ENCODE measurements around the gene MGMT. TPM values are rescaled to one million over a fixed set of nuclear protein-coding genes. Genes with fewer than 3 reads are reported as not detected.

The MGMT gene
- total and polyA plus RNA-seq, 9 of the 15 experiments (the other 6 are each of a cell fraction or from before 2014, with no cell fraction given), result 0.03 to 0.29 (median 0.11) TPM; not detected in 4

- WGBS (ENCODE audit: insufficient coverage, low coverage, missing lambda C conversion rate), result 0% methylated on average over 7 of the region's 7 CpGs
- in situ Hi-C loops (cut with MboI), result no loop called here
- no peak overlapping the region for H2AFZ ChIP-seq (ENCODE audit: low read depth, low read length)
Observed at GRCh38 chr10:129760416-129760815, 293.4 kb downstream of the MGMT start.

More at GRCh38 chr10:129760416-129760815, 293.4 kb downstream of the MGMT start:
- ChIA-PET POLR2A (no interaction called here), CTCF (ENCODE audit: low intra/inter-chr PET ratio) (no interaction called here)
- no peak overlapping the region for H3K4me2 ChIP-seq (ENCODE audit: insufficient read depth, low read length)
- no peak overlapping the region for H3K27ac ChIP-seq (ENCODE audit: extremely low read depth, low read depth, low read length)
- H3K9me1 ChIP-seq (ENCODE audit: control insufficient read depth, insufficient read depth, low read length), result no peaks in the 10 kb centered on the region
- no peaks in the 10 kb centered on the region for H3K4me1 ChIP-seq (replicated peaks in 1 of 2; ENCODE audit: control insufficient read depth in 2 of 2, insufficient read depth in 2 of 2, low read length in 2 of 2)
- H3K4me3 ChIP-seq, result no peak overlapping the region
- H3K36me3 ChIP-seq (ENCODE audit: control insufficient read depth, insufficient read depth, low read length), result no peaks in the 10 kb centered on the region
- no peak for ATAC-seq
- H4K20me1 ChIP-seq (replicated peaks; ENCODE audit: control insufficient read depth, insufficient read depth, low read length), result 0 out of 2 replicates have a peak, but pooled peaks cover 3% of the 10 kb centered on the region
- intact Hi-C loops (cut with micrococcal nuclease), result no loop called here
- H3K9me3 ChIP-seq (replicated peaks; ENCODE audit: control insufficient read depth, insufficient read depth, low read depth, low read length), result no peaks in the 10 kb centered on the region
- peaks cover 0 to 32% of the 10 kb centered on the region in 2 experiments; a peak in 2 of 5 replicates for H3K27me3 ChIP-seq (ENCODE audit: control insufficient read depth in 2 of 2, insufficient read depth in 2 of 2, low read length in 2 of 2)
- no peak for FAIRE-seq
- no peak overlapping the region for H3K9ac ChIP-seq (ENCODE audit: insufficient read depth in 1 of 2, low read depth in 2 of 2, low read length in 2 of 2)
- no peak for DNase-seq (ENCODE audit: extremely low read depth in 1 of 4, low spot score in 3 of 4)
- H3K79me2 ChIP-seq (ENCODE audit: control insufficient read depth, insufficient read depth, low read length), result no peaks in the 10 kb centered on the region
- no peak for TF ChIP-seq ZBTB12 (CRISPR knock-in tag; IDR thresholded peaks at IDR 0.05)
- TF ChIP-seq ZNF324 (CRISPR knock-in tag; IDR thresholded peaks at IDR 0.05), result no peak
- no peak for TF ChIP-seq ZNF232 (CRISPR knock-in tag; IDR thresholded peaks at IDR 0.05)
- no peak for TF ChIP-seq TCF7 (IDR thresholded peaks at IDR 0.05; ENCODE audit: borderline replicate concordance)
- no peak for TF ChIP-seq KLF6 (CRISPR knock-in tag; IDR thresholded peaks at IDR 0.05; ENCODE audit: borderline replicate concordance)
- TF ChIP-seq NFIC (IDR thresholded peaks at IDR 0.05), result no peak
- no TSS peak for BruUV-seq (replicated peaks)

Data from K562 (cell line).